Body of pancreas (tissue), 4 donors: ENCODE data around the gene RBM23.

Experiments
- CTCF ChIP-seq, 7 experiments: fragments of 450-650 bp in 4 of 7; fragments of 200-600 bp in 3 of 7; sonication (generic) in 3 of 7; IDR thresholded peaks; one replicate each; pipeline ENCODE4 v1.5.1; 2016 to 2019; ENCODE audit warnings: antibody characterized with exemption in 7 of 7
- POLR2A ChIP-seq, 3 donors: fragments of 450-650 bp; IDR thresholded peaks; one replicate each; pipeline ENCODE4 v1.6.1; 2016; ENCODE audit warnings: antibody characterized with exemption in 3 of 3, mild to moderate bottlenecking in 2 of 3

- no peak for TF ChIP-seq CTCF (IDR thresholded peaks at IDR 0.05)
- TF ChIP-seq POLR2A (IDR thresholded peaks at IDR 0.05) = no peak
These were observed 3.3 kb upstream of the RBM23 start for GRCh38 chr14:22922294-22922693.
